GM21447 (cell line): Measurements from ENCODE around the gene ATXN7L1.

Source experiments
- ATAC-seq: cut with Tn5 transposase; IDR thresholded peaks from one replicate; pipeline ENCODE4 v1.9.1; 2021; ENCODE audit not compliant: unreplicated experiment

Gene ATXN7L1

GRCh38 chr7:105786520-105787470 is 89.6 kb downstream of the ATXN7L1 start:
- no peak for ATAC-seq

- ATAC-seq = no peak
Observed at GRCh38 chr7:105782391-105783042, 93.9 kb downstream of the ATXN7L1 start.

GRCh38 chr7:105779856-105780780 is 96.3 kb downstream of the ATXN7L1 start:
- ATAC-seq = no peak

- no peak for ATAC-seq
Observed at GRCh38 chr7:105778956-105779355, 97.4 kb downstream of the ATXN7L1 start.

- no peak for ATAC-seq
Observed at GRCh38 chr7:105776986-105777910, 99.2 kb downstream of the ATXN7L1 start.

- no peak for ATAC-seq
Observed at GRCh38 chr7:105776068-105776790, 100.2 kb downstream of the ATXN7L1 start.

- no peak for ATAC-seq
Observed at GRCh38 chr7:105775580-105775979, 100.8 kb downstream of the ATXN7L1 start.

- no peak for ATAC-seq
Observed at GRCh38 chr7:105773030-105773460, 103.4 kb downstream of the ATXN7L1 start.

- no peak for ATAC-seq
Observed at GRCh38 chr7:105769901-105770628, 106.3 kb downstream of the ATXN7L1 start.

GRCh38 chr7:105768898-105769507 is 107.4 kb downstream of the ATXN7L1 start:
- ATAC-seq = no peak

- no peak for ATAC-seq
Observed at GRCh38 chr7:105768117-105768516, 108.3 kb downstream of the ATXN7L1 start.

- no peak for ATAC-seq
Observed at GRCh38 chr7:105766421-105767073, 109.9 kb downstream of the ATXN7L1 start.

GRCh38 chr7:105765846-105766245 is 110.6 kb downstream of the ATXN7L1 start:
- ATAC-seq = no peak

- no peak for ATAC-seq
Observed at GRCh38 chr7:105764506-105764905, 111.9 kb downstream of the ATXN7L1 start.

GRCh38 chr7:105760551-105761447 is 115.6 kb downstream of the ATXN7L1 start:
- no peak for ATAC-seq

GRCh38 chr7:105759670-105760550 is 116.5 kb downstream of the ATXN7L1 start:
- ATAC-seq = no peak
